HG03442 (cell line): ENCODE measurements around the gene TOB2.
"Not testable (repeated sequence)": the region's sequence is repeated elsewhere in the genome, so short reads cannot be mapped to it uniquely, and the experiment has no call there.

Source experiments
- ATAC-seq: cut with Tn5 transposase; IDR thresholded peaks from one replicate; pipeline ENCODE4 v1.9.1; 2021; ENCODE audit warnings: mild to moderate bottlenecking, moderate library complexity; ENCODE audit not compliant: unreplicated experiment

TOB2 gene

GRCh38 chr22:41468381-41469217 is 22.0 kb upstream of the TOB2 start, which contains the start of the genes ACO2 and PHF5A:
TSS of gene ACO2 (plus strand) at chr22:41469117. CDS start at chr22:41469147, 30 bp downstream.
TSS of gene PHF5A (minus strand) at chr22:41468692. CDS start at chr22:41468653, 39 bp downstream.
- ATAC-seq: peak; percentile 75

DNA sequence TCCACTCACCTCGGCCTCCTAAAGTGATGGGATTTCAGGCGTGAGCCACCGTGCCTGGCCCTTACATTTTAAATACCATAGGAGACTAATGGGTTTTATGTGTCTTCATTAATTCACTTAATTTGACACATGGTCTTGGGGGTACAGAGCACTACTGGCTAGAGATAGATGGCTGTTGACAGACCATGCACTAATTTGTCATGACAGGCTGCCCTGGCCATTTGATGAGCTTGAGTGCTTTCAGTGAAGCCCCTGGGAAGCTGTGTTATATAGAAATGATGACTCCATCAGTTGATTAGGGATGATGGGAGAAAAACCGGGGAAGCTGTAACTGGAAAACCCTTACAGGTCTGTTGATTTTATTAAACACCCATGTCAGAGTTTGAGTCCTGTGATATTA is 15.3 kb upstream of the TOB2 start:
- no peak for ATAC-seq

DNA sequence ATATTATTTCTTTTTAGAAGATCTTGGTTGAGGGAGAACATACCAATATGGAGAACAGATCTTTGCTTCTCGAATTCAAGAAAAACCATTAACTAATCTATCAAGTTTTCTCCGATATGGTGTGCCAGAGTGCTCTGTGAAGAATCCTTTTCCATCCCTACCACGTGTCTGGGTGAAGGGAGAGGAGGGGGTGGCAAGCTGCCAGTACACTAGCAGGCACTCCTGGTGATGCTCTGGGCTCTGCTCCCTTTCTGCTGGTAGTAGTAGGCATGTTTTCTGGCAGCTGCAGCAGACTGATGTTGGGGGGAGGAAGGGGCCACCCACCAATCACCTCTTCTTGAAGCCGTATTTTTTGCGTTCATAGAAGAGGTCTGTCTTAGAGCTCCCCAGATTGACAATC is 13.5 kb upstream of the TOB2 start:
- not testable (repeated sequence) for ATAC-seq

DNA sequence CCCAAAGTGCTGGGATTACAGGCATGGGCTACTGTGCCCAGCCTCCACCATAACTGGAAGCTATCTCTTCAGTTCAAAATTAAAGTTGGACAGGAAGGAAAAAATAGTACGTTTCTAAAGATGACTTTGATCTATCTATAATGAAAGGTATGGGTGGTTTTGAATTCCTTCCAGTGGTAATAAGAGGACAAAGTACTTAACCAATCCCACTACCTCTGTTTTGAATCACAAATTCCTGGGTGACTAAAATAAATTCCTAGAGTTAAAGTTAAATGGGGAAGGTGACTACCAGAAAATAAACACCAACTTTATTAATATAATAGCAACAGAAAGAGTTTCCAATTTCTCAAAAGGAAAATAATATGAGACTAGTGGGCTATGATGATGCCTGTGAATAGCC is 12.8 kb upstream of the TOB2 start:
- ATAC-seq: no peak

GRCh38 chr22:41458161-41458728 is 11.6 kb upstream of the TOB2 start:
- no peak for ATAC-seq

DNA sequence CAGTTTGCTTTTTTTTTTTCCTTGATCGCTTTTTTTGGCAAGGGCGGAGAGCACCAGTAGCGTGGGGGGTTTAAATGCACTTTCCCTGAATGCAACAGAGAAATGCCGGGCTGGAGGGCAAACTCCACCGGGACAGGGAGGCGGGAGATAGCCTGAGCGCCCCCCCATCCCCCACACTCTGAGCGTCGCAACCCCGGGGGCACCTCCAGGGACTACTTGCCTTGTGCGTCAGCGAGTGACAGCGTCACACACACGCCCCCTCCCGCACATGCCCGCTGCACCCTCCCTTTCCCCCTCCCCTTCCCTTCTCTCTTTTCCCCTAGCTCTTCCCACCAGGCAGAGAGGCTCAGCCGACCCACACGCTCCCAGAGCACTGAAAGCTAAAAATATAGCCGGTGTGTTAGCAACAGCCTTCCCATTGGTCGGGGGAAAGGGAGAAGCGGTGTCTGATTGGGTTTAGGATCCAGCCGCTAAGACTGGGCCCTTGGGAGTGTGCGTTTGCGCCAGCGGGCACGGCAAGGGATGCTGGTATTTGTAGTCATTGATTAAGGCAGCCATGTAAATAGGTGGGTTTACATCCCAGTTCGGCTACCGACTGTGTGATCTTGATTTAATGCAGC is 1.7 kb upstream of the TOB2 start:
- peak; percentile 44 for ATAC-seq

GRCh38 chr22:41447435-41448188 is 1.0 kb upstream of the TOB2 start:
- ATAC-seq: no peak

- ATAC-seq: no peak
Measured at GRCh38 chr22:41446057-41446501, 522 bp downstream of the TOB2 start.

GRCh38 chr22:41445129-41446056 is 1.2 kb downstream of the TOB2 start:
- no peak for ATAC-seq

- ATAC-seq: peak; percentile 53
Measured at GRCh38 chr22:41444360-41445128, 2.1 kb downstream of the TOB2 start.

DNA sequence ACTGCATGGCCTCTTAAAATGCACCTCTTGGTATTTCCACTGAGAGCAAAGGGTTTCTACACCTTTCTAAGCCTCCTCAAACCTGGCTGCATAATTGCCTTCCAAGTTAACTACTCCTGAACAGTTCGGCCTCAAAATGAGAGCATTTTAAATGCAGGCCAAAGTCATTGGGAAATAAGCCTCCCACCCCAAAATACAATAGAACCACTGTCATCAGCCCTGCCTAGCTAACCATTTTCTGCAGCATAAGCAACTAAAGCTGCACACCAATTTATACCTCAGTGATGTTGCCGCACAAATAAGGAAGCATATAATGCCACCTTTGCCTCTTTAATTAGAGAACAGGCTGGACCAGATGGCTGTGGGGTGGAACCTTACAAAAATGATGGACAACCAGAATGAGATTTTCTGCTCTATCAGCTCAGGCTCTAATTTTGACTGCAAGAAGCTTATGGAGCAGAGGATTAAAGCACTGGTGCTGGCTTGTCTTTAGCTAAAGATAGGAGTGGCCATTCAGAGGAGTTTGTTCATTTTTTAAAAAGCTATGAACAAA is 4.3 kb downstream of the TOB2 start:
- no peak for ATAC-seq

- ATAC-seq: not testable (repeated sequence)
Measured at GRCh38 chr22:41440511-41440910, 6.1 kb downstream of the TOB2 start.

DNA sequence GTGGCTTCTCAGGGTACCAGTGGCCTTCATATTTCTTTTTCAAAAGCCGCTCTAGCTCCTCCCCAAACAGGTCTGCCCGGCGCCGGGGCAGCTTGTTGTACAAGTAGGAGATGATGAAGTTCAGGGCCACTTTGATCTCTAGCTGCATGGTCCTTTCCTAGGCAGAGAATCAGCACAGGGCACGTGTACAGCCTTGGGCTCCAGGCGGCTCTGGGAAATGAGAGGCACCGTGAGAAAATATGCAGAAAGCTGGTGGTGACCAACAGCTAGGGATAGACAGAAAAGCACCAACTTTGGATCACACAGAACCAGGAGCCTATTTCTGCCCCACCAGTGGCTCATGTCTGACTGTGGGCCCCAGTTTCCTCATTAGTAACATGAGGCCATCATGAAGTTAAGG is 9.4 kb downstream of the TOB2 start:
- no peak for ATAC-seq

DNA sequence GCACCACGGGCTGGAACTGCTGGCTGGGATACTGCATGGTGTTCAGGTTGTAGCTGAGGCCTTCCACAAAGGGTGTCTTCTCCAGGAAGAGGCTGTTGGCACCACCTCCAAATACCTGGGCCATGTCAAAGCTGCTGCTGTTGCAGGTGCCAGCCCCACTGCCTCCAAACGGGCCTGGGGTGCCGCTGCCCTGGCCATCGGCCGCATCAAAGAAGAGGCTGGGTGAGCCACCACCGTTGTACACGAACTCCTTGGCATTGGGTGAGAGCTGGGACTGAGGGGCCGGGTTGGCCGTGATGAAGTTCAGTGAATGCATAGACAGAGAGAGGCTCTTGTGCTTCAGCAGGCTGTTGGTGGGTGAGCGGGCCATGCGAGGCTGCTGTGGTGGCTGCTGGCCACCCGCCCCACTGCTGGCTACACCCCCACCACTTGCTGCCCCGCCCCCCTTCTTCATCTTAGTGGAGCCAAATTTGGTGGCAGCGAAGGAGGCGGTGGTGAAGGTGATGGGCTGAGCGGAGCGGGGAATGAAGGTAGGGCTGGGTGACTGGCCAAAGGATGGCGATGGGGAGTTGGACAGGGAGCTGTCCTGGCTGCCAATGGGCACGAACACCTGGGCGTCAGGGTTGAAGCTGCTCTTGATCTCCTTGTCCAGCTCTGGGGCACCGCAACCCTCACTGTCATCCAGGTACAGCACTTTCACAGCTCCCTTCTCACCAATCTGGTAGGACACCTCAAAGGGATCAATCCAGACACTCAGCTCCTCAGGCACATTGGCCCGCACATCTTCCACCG is 10.1 kb downstream of the TOB2 start:
- ATAC-seq: no peak

DNA sequence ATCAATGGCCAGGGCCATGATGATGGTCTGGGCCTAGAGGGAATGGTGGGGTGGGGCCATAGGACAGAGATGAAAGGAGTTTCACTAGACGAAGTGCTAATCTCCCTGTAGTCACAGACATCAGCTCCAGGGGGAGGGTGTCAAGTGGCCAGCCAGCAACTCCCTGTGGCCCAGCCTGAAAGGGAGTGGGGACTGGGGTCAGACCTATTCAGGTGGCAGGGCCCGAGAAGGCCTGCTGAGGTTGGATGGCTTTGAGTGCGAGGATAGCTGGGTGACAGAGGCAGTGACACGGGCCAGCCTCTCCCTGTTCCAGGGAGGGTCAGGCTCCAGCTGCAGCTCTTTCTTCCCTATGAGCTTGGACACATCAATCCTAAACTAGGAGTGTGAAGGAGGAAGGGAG is 11.0 kb downstream of the TOB2 start:
- no peak for ATAC-seq

DNA sequence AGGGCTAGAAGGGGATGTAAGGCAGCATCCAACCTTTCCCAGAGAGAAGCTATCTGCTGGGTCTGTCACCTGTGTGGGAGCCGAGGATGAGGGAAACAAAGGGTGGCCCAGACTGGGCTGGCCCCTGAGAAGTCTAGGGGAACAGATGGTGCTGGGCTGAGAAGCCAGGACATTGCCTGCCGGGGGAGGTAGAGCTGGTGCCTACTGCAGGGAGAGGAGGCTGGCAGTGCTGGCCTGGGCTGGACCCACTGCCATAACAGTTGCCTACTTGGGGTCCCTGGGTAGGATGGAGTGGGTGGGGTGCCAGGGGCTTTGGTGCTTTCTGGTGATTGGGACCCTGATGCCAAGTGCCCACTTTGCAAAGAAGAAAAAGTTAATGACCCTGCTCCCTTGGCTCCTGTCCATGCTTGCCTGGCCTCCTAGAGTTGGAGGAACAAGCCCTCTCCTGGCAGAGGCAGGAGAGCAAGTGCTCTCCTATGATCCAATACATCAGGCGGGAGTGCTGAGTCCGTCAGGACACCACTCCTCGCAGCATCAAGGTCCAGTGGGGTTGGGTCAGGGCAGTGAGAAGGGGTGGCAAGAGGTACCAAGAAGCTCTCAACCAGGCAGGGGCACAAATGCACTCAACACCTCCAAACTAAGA is 12.1 kb downstream of the TOB2 start:
- not testable (repeated sequence) for ATAC-seq

DNA sequence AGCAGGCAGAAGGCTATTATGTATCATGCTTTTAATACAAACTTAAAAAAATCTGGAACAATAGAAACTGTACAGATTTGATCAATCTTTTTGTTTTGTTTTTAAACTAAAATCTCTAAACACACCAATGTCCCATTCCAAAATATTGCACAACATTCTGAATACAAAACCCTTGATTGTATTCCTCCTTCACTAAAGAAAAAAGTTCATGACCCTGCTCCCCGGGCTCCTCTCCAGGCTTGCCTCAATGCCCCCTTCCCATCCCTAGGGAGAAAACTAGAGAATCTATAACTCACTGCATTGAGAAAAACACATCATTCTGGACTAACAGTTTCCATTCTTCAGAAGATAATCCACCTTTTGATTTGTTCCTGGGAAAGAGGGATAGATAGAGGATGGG is 13.1 kb downstream of the TOB2 start:
- not testable (repeated sequence) for ATAC-seq

DNA sequence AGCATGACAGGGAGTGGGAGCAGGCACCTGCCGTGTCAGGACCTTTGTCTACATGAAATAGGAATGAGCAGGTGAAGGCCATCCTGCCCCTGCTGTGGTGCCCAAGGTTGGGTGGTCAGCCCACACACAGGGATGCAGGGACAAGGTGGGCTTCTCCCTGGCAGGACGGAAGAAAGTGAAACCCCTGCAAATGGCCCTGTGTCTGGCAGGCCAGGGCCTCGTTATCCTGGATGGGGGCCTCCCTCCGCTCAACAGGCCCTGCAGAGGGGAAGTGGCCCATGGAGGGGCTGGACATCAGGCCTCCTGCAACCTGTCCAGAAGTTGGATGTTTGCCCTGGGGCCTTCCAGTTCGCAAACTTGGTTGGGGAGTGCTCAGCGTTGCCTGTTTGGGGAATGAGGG is 14.9 kb downstream of the TOB2 start:
- ATAC-seq: no peak
